Fibroblast of skin of abdomen (primary cell): Measurements from ENCODE around the gene SPCS2. TPM values are rescaled to one million over a fixed set of nuclear protein-coding genes. Genes with fewer than 3 reads are reported as not detected.

Experiments
- DNase-seq: peaks from one replicate; pipeline ENCODE4 v3.0.0-alpha.2; 2013
- polyA plus RNA-seq, 2 experiments: library from polyadenylated mRNA; unstranded; fragments of 120-200 nt; gene quantifications; one replicate each; pipeline ENCODE4 v1.2.1, GENCODE V29; 2013; ENCODE audit not compliant: insufficient read length in 2 of 2

The SPCS2 gene
- 135 TPM for polyA plus RNA-seq (2013, experiment 1 of 2; ENCODE audit: insufficient read length)
- 122 TPM for polyA plus RNA-seq (2013, experiment 2 of 2; ENCODE audit: insufficient read length)

- peak; percentile 99 for DNase-seq
Measured at GRCh38 chr11:74948898-74949752, at the start of gene SPCS2, which contains the start of gene XRRA1. Gene SPCS2, plus strand, starts transcription at chr11:74949266. Its CDS starts 20 bp downstream, at chr11:74949286. Gene XRRA1, minus strand, starts transcription at chr11:74949091. Its CDS starts 8,213 bp downstream, at chr11:74940878.

GRCh38 chr11:74902342-74902741 is 46.7 kb upstream of the SPCS2 start:
- DNase-seq: no peak

DNA sequence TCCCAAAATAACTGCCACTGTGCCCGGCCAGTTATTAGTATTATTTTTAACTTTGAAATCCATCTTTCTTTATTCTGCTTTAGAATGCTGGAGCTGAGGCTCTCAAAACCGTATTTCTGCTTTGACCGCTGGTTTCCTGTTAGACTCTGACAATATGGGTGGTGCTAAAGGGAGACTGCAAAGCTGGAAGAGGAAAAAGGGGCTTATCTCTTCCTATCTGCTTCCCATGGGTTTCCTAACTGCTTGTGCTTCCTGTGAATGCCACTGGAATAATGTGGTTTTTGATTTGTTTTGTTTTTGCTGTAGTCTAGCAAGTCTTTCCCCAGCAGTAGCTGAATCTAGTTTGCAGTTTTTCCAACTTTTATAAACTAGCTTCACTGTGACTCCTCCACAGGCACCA is 43.7 kb upstream of the SPCS2 start:
- DNase-seq: no peak

DNA sequence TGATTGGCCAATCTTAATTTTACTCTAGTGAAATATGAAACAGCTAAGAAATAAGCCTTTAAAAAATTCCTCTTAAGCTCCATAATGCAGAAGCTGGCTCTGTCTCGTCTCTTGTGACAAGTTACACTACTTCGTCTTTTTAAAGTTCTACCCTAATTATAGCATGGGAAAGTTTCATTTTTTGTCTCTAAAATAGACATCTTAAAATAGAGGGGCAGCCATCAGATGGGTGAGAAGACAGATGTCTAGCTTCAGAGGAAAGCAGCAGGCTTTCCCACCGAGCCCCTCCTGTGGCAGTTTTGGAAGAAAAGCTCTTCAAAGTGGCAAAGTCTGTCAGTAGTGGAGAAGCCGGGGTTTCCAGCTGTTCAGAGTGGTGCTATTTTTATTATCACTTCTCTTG is 39.7 kb upstream of the SPCS2 start:
- no peak for DNase-seq

DNA sequence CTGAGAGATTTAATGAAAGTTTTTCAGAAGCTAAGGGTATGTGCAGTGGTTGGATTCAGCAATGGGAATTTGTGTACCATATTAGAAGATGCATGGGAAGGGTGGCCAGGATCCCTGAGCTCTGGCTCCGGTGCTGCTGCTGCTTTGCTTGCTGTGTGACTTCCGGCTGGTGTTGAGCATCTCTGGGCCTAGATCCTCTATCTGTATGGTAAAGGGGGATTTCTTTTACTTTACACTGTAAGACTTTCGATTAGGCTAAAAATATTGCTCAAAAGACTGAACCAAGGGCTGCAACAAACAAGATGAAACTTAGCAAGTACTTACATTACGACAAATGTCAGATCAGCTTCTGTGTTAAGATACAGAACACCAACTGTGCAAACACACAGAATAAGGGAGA is 39.3 kb upstream of the SPCS2 start:
- DNase-seq: no peak

- no peak for DNase-seq
Measured at GRCh38 chr11:74923125-74923524, 25.9 kb upstream of the SPCS2 start.

- peak; percentile 70 for DNase-seq
Measured at GRCh38 chr11:74925281-74925680, 23.8 kb upstream of the SPCS2 start.

DNA sequence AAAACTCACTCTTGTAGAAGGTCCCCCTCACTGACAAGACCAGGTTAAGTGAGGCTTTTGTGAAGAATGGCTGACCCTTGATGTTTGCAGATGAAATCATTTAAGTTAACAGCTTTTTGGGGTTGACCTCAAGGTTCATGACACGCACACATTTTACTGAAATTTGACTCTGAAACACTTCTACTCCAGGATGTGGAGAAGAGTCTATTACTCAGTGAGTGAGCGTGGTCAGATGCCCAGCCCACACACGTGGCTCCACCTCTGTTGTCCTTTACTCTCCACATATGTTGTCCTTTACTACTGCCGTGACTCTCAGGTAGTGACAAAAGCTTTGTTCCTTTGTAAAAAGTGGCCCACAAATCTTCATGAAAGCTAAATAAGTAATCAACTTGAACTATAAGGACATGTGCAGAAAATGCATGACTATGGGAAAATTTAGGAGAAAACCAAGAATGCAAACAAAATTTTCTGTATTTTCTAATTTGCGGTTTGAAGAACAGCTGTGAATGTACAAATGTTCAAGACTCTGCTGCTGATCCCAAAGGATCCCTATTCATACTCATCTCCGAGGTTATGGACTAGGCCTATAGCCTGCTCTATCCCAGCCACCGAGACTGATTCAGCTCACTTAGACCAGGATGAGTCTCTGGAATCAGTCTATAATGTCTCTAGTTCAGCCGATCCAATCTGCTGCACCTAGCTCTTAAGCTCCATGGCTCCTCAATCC is 22.6 kb upstream of the SPCS2 start:
- peak; percentile 65 for DNase-seq

DNA sequence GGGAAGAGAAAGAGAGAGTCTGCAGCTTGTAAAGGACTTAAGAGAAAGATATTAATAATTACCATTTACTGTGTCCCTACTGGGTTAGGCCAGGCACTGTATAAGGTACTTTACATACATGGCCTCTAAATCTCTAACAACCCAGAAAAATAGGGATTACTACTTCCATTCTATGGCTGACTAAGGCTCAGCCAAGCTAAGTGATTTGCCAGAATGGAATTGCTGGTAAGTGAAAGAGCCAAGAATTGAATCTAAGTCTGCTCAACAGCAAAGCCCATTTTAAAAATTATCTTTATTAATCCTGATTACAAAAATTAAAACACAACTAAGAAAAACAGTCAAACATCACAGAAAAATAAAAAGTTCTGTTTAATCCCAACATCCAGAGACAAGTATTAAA is 21.6 kb upstream of the SPCS2 start:
- DNase-seq: peak; percentile 33

DNA sequence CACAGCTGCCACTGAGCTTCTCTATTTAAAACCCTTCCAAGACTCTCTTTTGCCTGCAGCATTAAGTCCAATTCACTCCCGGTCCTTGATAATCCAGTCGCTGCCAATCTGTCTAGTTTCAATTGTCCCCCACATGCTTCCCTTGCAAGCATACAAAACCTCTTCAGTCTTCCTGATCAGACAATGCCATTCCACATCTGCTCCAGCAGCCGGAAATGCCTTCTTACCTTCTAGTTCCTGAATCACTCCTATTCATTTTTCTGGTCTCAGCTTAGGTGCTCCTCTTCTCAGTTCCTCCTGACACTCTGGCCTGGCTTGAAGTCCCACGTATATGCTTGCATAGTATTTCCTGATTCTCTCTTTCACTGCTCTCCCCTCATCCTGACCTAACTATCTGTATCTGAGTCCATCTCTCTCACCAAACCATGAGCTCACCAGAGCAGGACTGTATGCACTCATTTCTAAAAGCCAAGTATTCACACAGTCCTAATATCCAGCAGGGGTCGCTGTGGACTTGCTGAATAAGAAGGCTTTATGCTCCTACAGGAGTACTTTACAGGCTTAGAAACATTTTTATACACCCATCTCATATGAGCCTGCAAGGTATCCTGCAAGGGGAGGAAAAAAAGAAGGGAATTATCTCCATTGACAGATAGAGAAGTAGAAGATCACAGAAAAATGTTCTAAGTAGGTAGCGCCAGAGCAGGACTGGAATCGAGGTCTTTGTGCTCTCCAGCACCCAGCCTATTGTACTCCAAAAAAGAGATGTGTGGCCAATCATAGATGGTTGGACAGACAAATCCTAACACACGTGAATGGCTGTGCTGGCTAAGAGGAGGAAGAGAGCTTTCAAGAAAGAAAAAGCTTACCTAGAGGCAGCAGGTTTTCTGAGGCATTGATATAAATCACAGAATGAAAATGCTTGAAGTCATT is 19.4 kb upstream of the SPCS2 start:
- DNase-seq: peak; percentile 89

DNA sequence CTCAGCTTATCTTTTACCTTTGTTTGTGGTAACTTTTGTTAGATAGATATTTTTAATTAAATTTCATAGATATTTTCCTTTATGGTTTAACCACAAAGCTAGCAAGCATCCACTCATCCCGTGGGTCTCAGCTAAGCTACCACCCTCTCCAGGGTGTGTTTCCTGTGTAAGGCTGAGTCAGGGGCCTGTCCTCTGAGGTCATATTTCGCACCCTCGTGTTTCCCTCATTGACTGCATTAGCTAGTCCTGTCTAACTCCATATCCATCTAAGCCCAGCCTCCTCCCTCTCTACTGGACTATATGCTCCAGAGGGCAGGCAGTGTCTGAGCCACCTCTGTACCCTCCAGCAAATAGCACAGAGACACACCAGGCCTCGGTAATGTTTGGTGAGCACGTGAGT is 16.9 kb upstream of the SPCS2 start:
- peak; percentile 54 for DNase-seq

GRCh38 chr11:74932797-74933196 is 16.3 kb upstream of the SPCS2 start:
- DNase-seq: peak; percentile 81

GRCh38 chr11:74933765-74934164 is 15.3 kb upstream of the SPCS2 start:
- DNase-seq: no peak

GRCh38 chr11:74935285-74935684 is 13.8 kb upstream of the SPCS2 start:
- DNase-seq: no peak

GRCh38 chr11:74936087-74936486 is 13.0 kb upstream of the SPCS2 start:
- no peak for DNase-seq

DNA sequence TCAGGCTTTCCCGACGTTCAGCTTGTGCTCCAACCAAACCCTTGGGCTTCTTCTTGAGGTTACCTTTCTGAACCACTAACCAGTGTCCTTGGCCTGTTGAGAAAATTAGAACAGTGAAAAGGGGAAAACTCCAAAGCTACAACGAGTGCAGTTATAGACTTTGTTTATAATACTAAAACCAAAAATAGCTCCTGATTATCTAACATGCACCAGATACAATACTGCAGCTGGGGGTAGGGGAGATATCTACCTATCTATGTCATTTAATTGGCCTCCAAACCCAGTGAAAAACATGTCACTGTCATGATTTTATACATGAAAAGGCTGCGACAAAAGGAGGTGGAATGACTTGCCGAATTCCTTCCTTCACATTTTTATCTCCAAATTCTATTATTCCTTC is 12.1 kb upstream of the SPCS2 start:
- DNase-seq: no peak

DNA sequence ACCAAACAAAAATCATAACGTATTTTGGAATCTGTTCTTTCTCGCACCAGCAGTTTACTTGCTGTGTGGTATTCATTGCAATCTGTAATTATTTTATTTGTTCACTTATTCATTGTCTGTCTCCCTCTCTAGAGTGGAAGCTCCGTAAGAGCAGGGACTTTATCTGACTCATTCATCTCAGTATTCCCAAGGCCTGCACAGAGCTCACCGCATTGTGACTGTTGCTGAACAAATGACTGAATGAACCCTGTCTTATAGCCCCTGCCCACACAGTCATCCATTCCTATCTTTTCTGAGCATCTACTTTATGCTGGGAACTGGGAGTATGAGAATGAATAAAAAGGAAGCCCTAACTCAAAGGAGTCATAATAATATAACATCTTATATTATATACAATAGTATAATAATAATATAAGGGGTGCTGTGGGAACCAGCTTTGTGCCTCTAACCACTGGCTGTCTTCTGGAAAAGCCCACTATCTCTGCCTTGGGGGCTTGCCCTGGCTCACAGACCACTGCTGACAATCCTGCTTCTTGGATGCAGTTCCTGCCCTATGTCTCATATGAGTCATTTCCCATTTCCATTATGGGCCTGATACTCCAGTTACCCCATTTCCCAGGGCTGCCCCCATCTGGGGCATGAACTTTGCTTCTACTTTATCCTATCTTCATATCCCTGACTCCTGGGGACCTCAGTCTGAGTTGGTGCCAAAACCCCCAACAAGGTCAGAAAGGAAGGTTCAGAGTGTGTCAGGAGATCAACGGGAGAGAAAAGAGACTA is 11.2 kb upstream of the SPCS2 start:
- DNase-seq: peak; percentile 30

GRCh38 chr11:74941492-74941891 is 7.6 kb upstream of the SPCS2 start:
- no peak for DNase-seq

- no peak for DNase-seq
Measured at GRCh38 chr11:74942073-74942759, 6.8 kb upstream of the SPCS2 start.

GRCh38 chr11:74948546-74948897 is 544 bp upstream of the SPCS2 start:
- peak; percentile 8 for DNase-seq

- DNase-seq: peak; percentile 10
Measured at GRCh38 chr11:74949753-74950137, 679 bp downstream of the SPCS2 start.
